ENCODE measurements around the gene SHROOM3. TPM values are rescaled to one million over a fixed set of nuclear protein-coding genes. Genes with fewer than 3 reads are reported as not detected.

The SHROOM3 gene
- total and polyA plus RNA-seq, 4 donors, result 4.7 to 25.8 (median 8.7) TPM

GRCh38 chr4:76750716-76751115 is 315.7 kb downstream of the SHROOM3 start:
- Histone ChIP-seq H3K9ac (ENCODE audit: low read depth in 1 of 2, low read length in 2 of 2) (no peak overlapping the region), H3K27ac (ENCODE audit: low read depth in 1 of 2, low read length in 2 of 2) (no peak overlapping the region), H3K4me1 (ENCODE audit: control insufficient read depth in 4 of 4, insufficient read depth in 4 of 4, low read length in 3 of 4) (peaks cover 2 to 14% (median 4%) of the 10 kb centered on the region in 4 donors), H3K36me3 (ENCODE audit: control insufficient read depth in 4 of 4, insufficient read depth in 3 of 4, low read depth in 1 of 4, low read length in 3 of 4) (peaks cover 2 to 18% (median 12%) of the 10 kb centered on the region in 4 donors), H3K4me3 (ENCODE audit: low read depth in 1 of 3, low read length in 3 of 3) (no peak overlapping the region), H3K9me3 (ENCODE audit: control insufficient read depth in 4 of 4, low read length in 3 of 4) (no peaks in the 10 kb centered on the region), H3K27me3 (ENCODE audit: control insufficient read depth in 4 of 4, insufficient read depth in 4 of 4, low read length in 3 of 4) (no peaks in the 10 kb centered on the region)
- WGBS, result 94% methylated on average over 3 of the region's 3 CpGs
- TF ChIP-seq SP1 (IDR thresholded peaks at IDR 0.05) (no peak), HNF4G (IDR thresholded peaks at IDR 0.05) (no peak), JUND (IDR thresholded peaks at IDR 0.05) (no peak), YY1 (IDR thresholded peaks at IDR 0.05) (no peak), EGR1 (IDR thresholded peaks at IDR 0.05; ENCODE audit: low read depth in 2 of 2) (no peak), GABPA (IDR thresholded peaks at IDR 0.05 in 1 of 2, conservative IDR thresholded peaks at IDR 0.05 in 1 of 2) (no peak), CTCF (IDR thresholded peaks at IDR 0.05; ENCODE audit: low read depth, low read length, missing input control) (no peak), MAX (IDR thresholded peaks at IDR 0.05) (no peak), ZBTB33 (IDR thresholded peaks at IDR 0.05) (no peak), FOXA2 (IDR thresholded peaks at IDR 0.05) (no peak), FOXA1 (IDR thresholded peaks at IDR 0.05) (no peak), TAF1 (conservative IDR thresholded peaks at IDR 0.05) (no peak), RXRA (IDR thresholded peaks at IDR 0.05) (no peak), HNF4A (conservative IDR thresholded peaks at IDR 0.05) (no peak), REST (IDR thresholded peaks at IDR 0.05) (no peak), ATF3 (IDR thresholded peaks at IDR 0.05) (no peak)
- DNase-seq (ENCODE audit: low spot score), result no peak

Data from liver (tissue), 9 donors.